ENCODE measurements around the gene FKBP14. TPM values are rescaled to one million over a fixed set of nuclear protein-coding genes. Genes with fewer than 3 reads are reported as not detected.

Gene FKBP14
- total RNA-seq, 3 donors from 2014 or later (not counting 1 experiment from before 2014, with no cell fraction given) = 11.1 to 13.4 (median 11.9) TPM

DNA sequence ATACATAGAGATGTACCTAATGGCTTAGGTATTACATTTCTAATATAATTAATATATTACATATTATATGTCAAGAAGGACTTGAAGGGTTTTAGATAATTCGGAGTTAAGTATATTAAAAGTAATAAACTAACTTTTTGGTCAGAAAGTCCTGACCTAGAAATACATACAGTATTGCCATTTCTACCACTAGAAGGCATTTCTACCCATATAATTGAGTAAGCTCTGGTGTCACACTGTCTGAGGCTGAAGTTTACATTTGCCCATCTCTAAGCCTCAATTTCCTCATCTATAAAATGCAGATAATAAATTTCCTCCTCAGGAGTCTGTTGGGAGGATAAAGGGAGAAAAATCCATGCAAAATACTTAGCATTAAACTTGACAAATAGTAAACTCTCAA, 7.1 kb downstream of the FKBP14 start:
- no peaks in the 10 kb centered on the region for H3K9me3 Mint-ChIP-seq
- H3K4me1 Mint-ChIP-seq = peaks cover 0 to 13% of the 10 kb centered on the region in 2 donors
- Histone ChIP-seq H3K4me3 (ENCODE audit: low read length) (no peak overlapping the region), H3K27ac (ENCODE audit: low read length) (no peak overlapping the region), H3K36me3 (ENCODE audit: control insufficient read depth, insufficient read depth, low read length) (peaks cover 3% of the 10 kb centered on the region), H3K9me3 (ENCODE audit: control insufficient read depth, insufficient read depth, low read length) (no peaks in the 10 kb centered on the region), H3K4me1 (ENCODE audit: control insufficient read depth, insufficient read depth, low read length) (no peaks in the 10 kb centered on the region), H3K27me3 (ENCODE audit: control insufficient read depth, insufficient read depth, low read length) (no peaks in the 10 kb centered on the region)
- ATAC-seq (no peak), DNase-seq (no peak)
- H3K27ac Mint-ChIP-seq = no peak overlapping the region
- no CpG with 5 or more reads among the region's 1 CpG for WGBS (ENCODE audit: insufficient coverage)
- H3K36me3 Mint-ChIP-seq = no peaks in the 10 kb centered on the region
- intact Hi-C loops (cut with micrococcal nuclease) = no loop called here
- TF ChIP-seq, protein P1, sequence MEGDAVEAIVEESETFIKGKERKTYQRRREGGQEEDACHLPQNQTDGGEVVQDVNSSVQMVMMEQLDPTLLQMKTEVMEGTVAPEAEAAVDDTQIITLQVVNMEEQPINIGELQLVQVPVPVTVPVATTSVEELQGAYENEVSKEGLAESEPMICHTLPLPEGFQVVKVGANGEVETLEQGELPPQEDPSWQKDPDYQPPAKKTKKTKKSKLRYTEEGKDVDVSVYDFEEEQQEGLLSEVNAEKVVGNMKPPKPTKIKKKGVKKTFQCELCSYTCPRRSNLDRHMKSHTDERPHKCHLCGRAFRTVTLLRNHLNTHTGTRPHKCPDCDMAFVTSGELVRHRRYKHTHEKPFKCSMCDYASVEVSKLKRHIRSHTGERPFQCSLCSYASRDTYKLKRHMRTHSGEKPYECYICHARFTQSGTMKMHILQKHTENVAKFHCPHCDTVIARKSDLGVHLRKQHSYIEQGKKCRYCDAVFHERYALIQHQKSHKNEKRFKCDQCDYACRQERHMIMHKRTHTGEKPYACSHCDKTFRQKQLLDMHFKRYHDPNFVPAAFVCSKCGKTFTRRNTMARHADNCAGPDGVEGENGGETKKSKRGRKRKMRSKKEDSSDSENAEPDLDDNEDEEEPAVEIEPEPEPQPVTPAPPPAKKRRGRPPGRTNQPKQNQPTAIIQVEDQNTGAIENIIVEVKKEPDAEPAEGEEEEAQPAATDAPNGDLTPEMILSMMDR (IDR thresholded peaks at IDR 0.05) = no peak
- H3K27me3 Mint-ChIP-seq (ENCODE audit: low read depth in 2 of 2) = no peaks in the 10 kb centered on the region
- H3K4me3 Mint-ChIP-seq = no peak overlapping the region

DNA sequence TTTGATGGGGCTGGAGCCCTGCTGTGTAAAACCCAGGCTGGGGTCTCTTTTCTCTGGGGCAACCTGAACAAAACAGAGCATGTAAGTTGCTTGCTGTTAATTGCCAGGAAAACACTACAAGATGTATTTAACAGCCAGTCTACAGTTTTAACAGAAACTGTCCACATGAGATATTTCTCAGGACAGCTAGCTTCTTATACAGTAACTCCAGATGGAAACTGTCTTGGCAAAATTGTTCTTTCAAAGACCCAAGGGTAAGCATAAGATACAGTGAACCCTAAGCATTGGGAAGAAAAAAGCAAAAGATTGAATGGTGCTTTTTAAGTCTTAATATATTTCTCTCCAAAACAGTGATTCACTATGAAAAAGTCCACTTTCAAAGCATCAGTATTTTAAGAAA, 8.1 kb downstream of the FKBP14 start:
- peaks cover 3% of the 10 kb centered on the region for H3K36me3 ChIP-seq (ENCODE audit: control insufficient read depth, insufficient read depth, low read length)
- Mint-ChIP-seq H3K36me3 (no peaks in the 10 kb centered on the region), H3K4me1 (peaks cover 0 to 7% of the 10 kb centered on the region in 2 donors), H3K9me3 (no peaks in the 10 kb centered on the region), H3K4me3 (no peak overlapping the region), H3K27ac (no peak overlapping the region), H3K27me3 (ENCODE audit: low read depth in 2 of 2) (no peaks in the 10 kb centered on the region)
- H3K4me3 ChIP-seq (ENCODE audit: low read length) = no peak overlapping the region
- H3K27me3 ChIP-seq (ENCODE audit: control insufficient read depth, insufficient read depth, low read length) = no peaks in the 10 kb centered on the region
- DNase-seq = no peak
- intact Hi-C loops (cut with micrococcal nuclease) = no loop called here
- no peak for ATAC-seq
- no peaks in the 10 kb centered on the region for H3K9me3 ChIP-seq (ENCODE audit: control insufficient read depth, insufficient read depth, low read length)
- H3K4me1 ChIP-seq (ENCODE audit: control insufficient read depth, insufficient read depth, low read length) = no peaks in the 10 kb centered on the region
- H3K27ac ChIP-seq (ENCODE audit: low read length) = no peak overlapping the region
- TF ChIP-seq, protein P1 (IDR thresholded peaks at IDR 0.05) = no peak

- no peak for ATAC-seq
- Mint-ChIP-seq H3K4me3 (no peak overlapping the region), H3K36me3 (no peaks in the 10 kb centered on the region), H3K4me1 (no peaks in the 10 kb centered on the region), H3K9me3 (no peaks in the 10 kb centered on the region), H3K27ac (no peak overlapping the region), H3K27me3 (ENCODE audit: low read depth in 2 of 2) (no peaks in the 10 kb centered on the region)
- Histone ChIP-seq H3K27me3 (ENCODE audit: control insufficient read depth, insufficient read depth, low read length) (no peaks in the 10 kb centered on the region), H3K27ac (ENCODE audit: low read length) (no peak overlapping the region), H3K36me3 (ENCODE audit: control insufficient read depth, insufficient read depth, low read length) (peaks cover 3% of the 10 kb centered on the region), H3K4me1 (ENCODE audit: control insufficient read depth, insufficient read depth, low read length) (no peaks in the 10 kb centered on the region), H3K4me3 (ENCODE audit: low read length) (no peak overlapping the region), H3K9me3 (ENCODE audit: control insufficient read depth, insufficient read depth, low read length) (no peaks in the 10 kb centered on the region)
- DNase-seq = no peak
- WGBS (ENCODE audit: insufficient coverage) = 100% methylated on average over 2 of the region's 3 CpGs
- intact Hi-C loops (cut with micrococcal nuclease) = no loop called here
- TF ChIP-seq, protein P1 (IDR thresholded peaks at IDR 0.05) = no peak
Observed at GRCh38 chr7:30012757-30013156, 13.7 kb downstream of the FKBP14 start.

DNA sequence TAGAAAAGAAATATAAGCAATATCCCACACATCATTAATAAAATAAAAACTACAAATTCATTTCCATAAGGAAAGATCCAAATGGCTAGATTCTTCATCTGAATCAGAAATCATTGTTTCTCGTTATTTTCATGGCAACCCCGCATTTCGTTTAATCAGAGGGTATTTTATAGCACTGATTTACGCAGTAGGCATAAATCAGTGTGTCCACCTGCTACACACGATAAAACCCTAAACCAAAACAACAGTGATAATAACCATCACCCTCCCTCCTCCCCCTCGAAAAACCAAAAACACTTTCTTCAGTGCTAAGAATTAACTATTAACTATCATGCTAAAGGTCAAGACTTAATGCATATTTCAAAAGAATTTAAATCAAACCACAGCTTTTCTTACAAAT, 16.5 kb downstream of the FKBP14 start:
- H3K27me3 ChIP-seq (ENCODE audit: control insufficient read depth, insufficient read depth, low read length) = no peaks in the 10 kb centered on the region
- intact Hi-C loops (cut with micrococcal nuclease) = no loop called here
- Mint-ChIP-seq H3K27me3 (ENCODE audit: low read depth in 2 of 2) (no peaks in the 10 kb centered on the region), H3K4me3 (no peak overlapping the region), H3K36me3 (no peaks in the 10 kb centered on the region), H3K9me3 (no peaks in the 10 kb centered on the region), H3K27ac (no peak overlapping the region), H3K4me1 (no peaks in the 10 kb centered on the region)
- no peaks in the 10 kb centered on the region for H3K4me1 ChIP-seq (ENCODE audit: control insufficient read depth, insufficient read depth, low read length)
- H3K27ac ChIP-seq (ENCODE audit: low read length) = no peak overlapping the region
- no peak for ATAC-seq
- WGBS (ENCODE audit: insufficient coverage) = 88% methylated on average over 6 of the region's 6 CpGs
- H3K9me3 ChIP-seq (ENCODE audit: control insufficient read depth, insufficient read depth, low read length) = no peaks in the 10 kb centered on the region
- peaks cover 3% of the 10 kb centered on the region for H3K36me3 ChIP-seq (ENCODE audit: control insufficient read depth, insufficient read depth, low read length)
- TF ChIP-seq, protein P1 (IDR thresholded peaks at IDR 0.05) = no peak
- H3K4me3 ChIP-seq (ENCODE audit: low read length) = no peak overlapping the region
- DNase-seq = no peak

Measured in natural killer cell (primary cell).